BLaER1 treated with 17β-estradiol and CSF1 and Interleukin-3, amounts not matched to agents 10 nM and 100 nM (cell line): Measurements from ENCODE around the gene TP73.
"Not testable (repeated sequence)": the region's sequence is repeated elsewhere in the genome, so short reads cannot be mapped to it uniquely, and the experiment has no call there.

Experiments used
- H3K27ac ChIP-seq, 11 experiments: shearing (Covaris generic); formaldehyde crosslinking; 2 replicates each; pipeline ENCODE4 v1.8.1; 2022
- H3K27me3 ChIP-seq, 11 experiments: shearing (Covaris generic); formaldehyde crosslinking; 2 replicates each; pipeline ENCODE4 v1.8.1; 2022
- H3K36me3 ChIP-seq, 11 experiments: shearing (Covaris generic); formaldehyde crosslinking; 2 replicates each; pipeline ENCODE4 v1.8.1; 2022
- H3K4me1 ChIP-seq, 10 experiments: shearing (Covaris generic); formaldehyde crosslinking; 2 replicates each; pipeline ENCODE4 v1.8.1; 2022
- H3K4me2 ChIP-seq, 11 experiments: shearing (Covaris generic); formaldehyde crosslinking; 2 replicates each; pipeline ENCODE4 v1.8.1; 2022
- H3K4me3 ChIP-seq, 10 experiments: shearing (Covaris generic); formaldehyde crosslinking; 2 replicates each; pipeline ENCODE4 v1.8.1; 2022
- H3K9ac ChIP-seq, 11 experiments: shearing (Covaris generic); formaldehyde crosslinking; 2 replicates each; pipeline ENCODE4 v1.8.1; 2022
- H3K9me3 ChIP-seq, 11 experiments: shearing (Covaris generic); formaldehyde crosslinking; replicated peaks in 1 of 11; 2 replicates each; pipeline ENCODE4 v1.8.1; 2022
- H4K20me1 ChIP-seq, 11 experiments: shearing (Covaris generic); formaldehyde crosslinking; 2 replicates each; pipeline ENCODE4 v1.8.1; 2022
- Cebpa-rat ChIP-seq, 11 experiments: shearing (Covaris generic); IDR thresholded peaks; 2 replicates each; pipeline ENCODE4 v1.8.1; 2022

Gene TP73

GRCh38 chr1:3746389-3746829 is 94.1 kb downstream of the TP73 start:
- Histone ChIP-seq H3K27ac (peak overlapping the region; percentile 40 to 81 (median 73); a peak in 17 of 22 replicates), H3K36me3 (peaks cover 16 to 26% (median 18%) of the 10 kb centered on the region in 11 experiments), H4K20me1 (peaks cover 0 to 36% (median 23%) of the 10 kb centered on the region in 11 experiments; a peak in 17 of 22 replicates), H3K9ac (peak overlapping the region; percentile 70 to 86 (median 84)), H3K9me3 (no peaks in the 10 kb centered on the region), H3K4me1 (peaks cover 20 to 44% (median 36%) of the 10 kb centered on the region in 10 experiments), H3K4me3 (peak overlapping the region; percentile 57 to 86 (median 76)), H3K4me2 (peak overlapping the region; percentile 81 to 100 (median 99)), H3K27me3 (no peaks in the 10 kb centered on the region)
- TF ChIP-seq Cebpa-rat (IDR thresholded peaks at IDR 0.05): no peak

GRCh38 chr1:3746830-3747521 is 94.7 kb downstream of the TP73 start:
- H3K27me3 ChIP-seq: no peaks in the 10 kb centered on the region
- H3K4me3 ChIP-seq: peak overlapping the region; percentile 57 to 86 (median 76)
- H3K9me3 ChIP-seq: no peaks in the 10 kb centered on the region
- peaks cover 0 to 31% (median 19%) of the 10 kb centered on the region in 11 experiments; a peak in 17 of 22 replicates for H4K20me1 ChIP-seq
- H3K9ac ChIP-seq: peak overlapping the region; percentile 70 to 86 (median 84)
- peaks cover 10 to 20% (median 13%) of the 10 kb centered on the region in 11 experiments for H3K36me3 ChIP-seq
- H3K4me2 ChIP-seq: peak overlapping the region; percentile 81 to 100 (median 99)
- H3K27ac ChIP-seq: peak overlapping the region; percentile 40 to 81 (median 73); a peak in 20 of 22 replicates
- no peak for TF ChIP-seq Cebpa-rat (IDR thresholded peaks at IDR 0.05)
- H3K4me1 ChIP-seq: peaks cover 20 to 44% (median 36%) of the 10 kb centered on the region in 10 experiments

- H3K9me3 ChIP-seq: no peaks in the 10 kb centered on the region
- peak overlapping the region; percentile 70 to 86 (median 84); a peak in 21 of 22 replicates for H3K9ac ChIP-seq
- H4K20me1 ChIP-seq: peaks cover 0 to 29% (median 19%) of the 10 kb centered on the region in 11 experiments; a peak in 17 of 22 replicates
- no peaks in the 10 kb centered on the region for H3K27me3 ChIP-seq
- H3K27ac ChIP-seq: peak overlapping the region in 3 of 11 experiments; percentile 65 to 81 (median 81); a peak in 3 of 22 replicates
- no peak for TF ChIP-seq Cebpa-rat (IDR thresholded peaks at IDR 0.05)
- H3K4me1 ChIP-seq: peaks cover 20 to 43% (median 36%) of the 10 kb centered on the region in 10 experiments
- H3K4me2 ChIP-seq: peak overlapping the region; percentile 81 to 100 (median 99)
- peaks cover 5 to 15% (median 8%) of the 10 kb centered on the region in 11 experiments; a peak in 19 of 22 replicates for H3K36me3 ChIP-seq
- H3K4me3 ChIP-seq: peak overlapping the region; percentile 57 to 86 (median 76)
Measured at GRCh38 chr1:3747522-3747848, 95.2 kb downstream of the TP73 start.

- Histone ChIP-seq H3K27me3 (no peaks in the 10 kb centered on the region), H3K4me3 (peak overlapping the region; percentile 57 to 86 (median 76)), H3K4me1 (peaks cover 20 to 40% (median 36%) of the 10 kb centered on the region in 10 experiments), H3K4me2 (peak overlapping the region; percentile 81 to 100 (median 99)), H3K27ac (no peak overlapping the region), H3K9ac (peak overlapping the region in 9 of 11 experiments; percentile 70 to 86 (median 84); a peak in 12 of 22 replicates), H3K9me3 (no peaks in the 10 kb centered on the region), H3K36me3 (peaks cover 1 to 11% (median 3%) of the 10 kb centered on the region in 11 experiments; a peak in 18 of 22 replicates), H4K20me1 (peaks cover 0 to 25% (median 17%) of the 10 kb centered on the region in 11 experiments; a peak in 17 of 22 replicates)
- TF ChIP-seq Cebpa-rat (IDR thresholded peaks at IDR 0.05): no peak
Measured at GRCh38 chr1:3747903-3748302, 95.6 kb downstream of the TP73 start.

- H3K4me3 ChIP-seq, H3K27ac ChIP-seq, H3K36me3 ChIP-seq, H3K27me3 ChIP-seq, H3K9ac ChIP-seq, H3K9me3 ChIP-seq: not testable (repeated sequence)
- Histone ChIP-seq H3K4me1 (peaks cover 20 to 40% (median 35%) of the 10 kb centered on the region in 10 experiments), H4K20me1 (peaks cover 0 to 25% (median 16%) of the 10 kb centered on the region in 11 experiments; a peak in 14 of 22 replicates), H3K4me2 (peak overlapping the region; percentile 81 to 100 (median 99); a peak in 20 of 22 replicates)
Measured at GRCh38 chr1:3748316-3748900, 96.1 kb downstream of the TP73 start.

GRCh38 chr1:3749512-3749911 is 97.2 kb downstream of the TP73 start:
- H4K20me1 ChIP-seq: peaks cover 0 to 20% (median 15%) of the 10 kb centered on the region in 11 experiments; a peak in 13 of 22 replicates
- no peak overlapping the region for H3K4me2 ChIP-seq
- H3K27me3 ChIP-seq: no peaks in the 10 kb centered on the region
- H3K4me1 ChIP-seq: peaks cover 20 to 44% (median 35%) of the 10 kb centered on the region in 10 experiments
- H3K36me3 ChIP-seq: no peaks in the 10 kb centered on the region
- no peak overlapping the region for H3K9ac ChIP-seq
- H3K27ac ChIP-seq: no peak overlapping the region
- H3K9me3 ChIP-seq: no peaks in the 10 kb centered on the region
- H3K4me3 ChIP-seq: no peak overlapping the region
- TF ChIP-seq Cebpa-rat (IDR thresholded peaks at IDR 0.05): no peak

- Histone ChIP-seq H3K9me3 (no peaks in the 10 kb centered on the region), H3K4me2 (no peak overlapping the region), H4K20me1 (peaks cover 0 to 7% (median 3%) of the 10 kb centered on the region in 11 experiments; a peak in 8 of 22 replicates), H3K36me3 (no peaks in the 10 kb centered on the region), H3K27ac (no peak overlapping the region), H3K4me1 (peaks cover 16 to 33% (median 22%) of the 10 kb centered on the region in 10 experiments), H3K9ac (no peak overlapping the region), H3K4me3 (no peak overlapping the region), H3K27me3 (no peaks in the 10 kb centered on the region)
- no peak for TF ChIP-seq Cebpa-rat (IDR thresholded peaks at IDR 0.05)
Measured at GRCh38 chr1:3750741-3751140, 98.4 kb downstream of the TP73 start.

GRCh38 chr1:3752400-3752945 is 100.2 kb downstream of the TP73 start, which contains the start of gene CCDC27:
CCDC27 (plus strand) TSS chr1:3752450; CDS start chr1:3752482, 32 bp downstream.
- Histone ChIP-seq H3K9me3 (no peaks in the 10 kb centered on the region), H3K4me3 (no peak within 1 kb of the TSS), H3K4me2 (no peak within 1 kb of the TSS), H3K27me3 (no peaks in the 10 kb centered on the region), H3K9ac (no peak within 1 kb of the TSS), H3K36me3 (no peaks in the 10 kb centered on the region), H3K4me1 (peaks cover 8 to 18% (median 9%) of the 10 kb centered on the region in 10 experiments), H4K20me1 (no peaks in the 10 kb centered on the region), H3K27ac (no peak within 1 kb of the TSS)
- TF ChIP-seq Cebpa-rat (IDR thresholded peaks at IDR 0.05): no peak
